ENCODE measurements around the gene SF3A1.

Gene SF3A1

GRCh38 chr22:30324014-30324730, 32.5 kb downstream of the SF3A1 start:
- no peak for DNase-seq (ENCODE audit: low read depth, low spot score)

GRCh38 chr22:30323246-30323645, 33.4 kb downstream of the SF3A1 start:
- no peak for DNase-seq (ENCODE audit: low read depth, low spot score)

GRCh38 chr22:30321461-30321860, 35.2 kb downstream of the SF3A1 start:
- DNase-seq (ENCODE audit: low read depth, low spot score): no peak

GRCh38 chr22:30320021-30320556, 36.6 kb downstream of the SF3A1 start:
- no peak for DNase-seq (ENCODE audit: low read depth, low spot score)

GRCh38 chr22:30318799-30319419, 37.8 kb downstream of the SF3A1 start:
- no peak for DNase-seq (ENCODE audit: low read depth, low spot score)

- no peak for DNase-seq (ENCODE audit: low read depth, low spot score)
These were observed 38.9 kb downstream of the SF3A1 start for GRCh38 chr22:30317778-30318177.

GRCh38 chr22:30315962-30316576, 40.6 kb downstream of the SF3A1 start:
- DNase-seq (ENCODE audit: low read depth, low spot score): no peak

GRCh38 chr22:30314915-30315314, 41.8 kb downstream of the SF3A1 start:
- DNase-seq (ENCODE audit: low read depth, low spot score): no peak

- DNase-seq (ENCODE audit: low read depth, low spot score): no peak
These were observed 42.9 kb downstream of the SF3A1 start for GRCh38 chr22:30313527-30314363.

- no peak for DNase-seq (ENCODE audit: low read depth, low spot score)
These were observed 44.6 kb downstream of the SF3A1 start for GRCh38 chr22:30312053-30312452.

- no peak for DNase-seq (ENCODE audit: low read depth, low spot score)
These were observed 45.6 kb downstream of the SF3A1 start for GRCh38 chr22:30310881-30311771.

- DNase-seq (ENCODE audit: low read depth, low spot score): no peak
These were observed 46.5 kb downstream of the SF3A1 start for GRCh38 chr22:30309951-30310741.

- no peak for DNase-seq (ENCODE audit: low read depth, low spot score)
These were observed 48.0 kb downstream of the SF3A1 start for GRCh38 chr22:30308518-30309230.

- DNase-seq (ENCODE audit: low read depth, low spot score): no peak
These were observed 48.6 kb downstream of the SF3A1 start for GRCh38 chr22:30308093-30308492.

GRCh38 chr22:30307041-30307574, 49.6 kb downstream of the SF3A1 start:
- DNase-seq (ENCODE audit: low read depth, low spot score): no peak

GRCh38 chr22:30306627-30307011, 50.1 kb downstream of the SF3A1 start:
- no peak for DNase-seq (ENCODE audit: low read depth, low spot score)

GRCh38 chr22:30305906-30306626, 50.6 kb downstream of the SF3A1 start:
- DNase-seq (ENCODE audit: low read depth, low spot score): no peak

- DNase-seq (ENCODE audit: low read depth, low spot score): no peak
These were observed 51.2 kb downstream of the SF3A1 start for GRCh38 chr22:30305519-30305905.

Measured in activated CD4-positive, CD25-positive, alpha-beta regulatory T cell treated with anti-CD3 and anti-CD28 coated beads, Interleukin-2, amount 50 U/mL, for 16 hours (primary cell).